NCI-H446 treated with DMSO at 0.1 percent for 48 hours (cell line): Measurements from ENCODE around the gene KRTAP19-8.

Experiments used
- DNase-seq: peaks from one replicate; lab custom pipeline; 2025; lab: John Stamatoyannopoulos, UW

The KRTAP19-8 gene

GRCh38 chr21:31038376-31038775 is at the start of gene KRTAP19-8:
TSS of gene KRTAP19-8 (minus strand) at chr21:31038476. CDS start at chr21:31038443, 33 bp downstream.
- DNase-seq: no peak

GRCh38 chr21:31087639-31088473 is 49.6 kb upstream of the KRTAP19-8 start:
- no peak for DNase-seq

GRCh38 chr21:31084689-31085088 is 46.4 kb upstream of the KRTAP19-8 start:
- no peak for DNase-seq

- no peak for DNase-seq
Observed at GRCh38 chr21:31078796-31079195, 40.5 kb upstream of the KRTAP19-8 start.

GRCh38 chr21:31078216-31078615 is 39.9 kb upstream of the KRTAP19-8 start:
- DNase-seq: no peak

- DNase-seq: no peak
Observed at GRCh38 chr21:31075848-31076247, 37.6 kb upstream of the KRTAP19-8 start.

- DNase-seq: no peak
Observed at GRCh38 chr21:31072533-31072932, 34.3 kb upstream of the KRTAP19-8 start.

GRCh38 chr21:31064803-31065202 is 26.5 kb upstream of the KRTAP19-8 start:
- no peak for DNase-seq

- no peak for DNase-seq
Observed at GRCh38 chr21:31052489-31053142, 14.3 kb upstream of the KRTAP19-8 start.

- no peak for DNase-seq
Observed at GRCh38 chr21:31050577-31051157, 12.4 kb upstream of the KRTAP19-8 start.

- peak; percentile 15 for DNase-seq
Observed at GRCh38 chr21:31045841-31046240, 7.6 kb upstream of the KRTAP19-8 start.

GRCh38 chr21:31043471-31043870 is 5.2 kb upstream of the KRTAP19-8 start:
- DNase-seq: no peak

- no peak for DNase-seq
Observed at GRCh38 chr21:31042080-31042464, 3.8 kb upstream of the KRTAP19-8 start.

GRCh38 chr21:31041295-31042079 is 3.2 kb upstream of the KRTAP19-8 start:
- no peak for DNase-seq

GRCh38 chr21:31034378-31034777 is 3.9 kb downstream of the KRTAP19-8 start:
- DNase-seq: no peak

GRCh38 chr21:31030367-31031106 is 7.7 kb downstream of the KRTAP19-8 start:
- DNase-seq: no peak

GRCh38 chr21:31023680-31024079 is 14.6 kb downstream of the KRTAP19-8 start:
- DNase-seq: no peak

- DNase-seq: no peak
Observed at GRCh38 chr21:31022306-31022705, 16.0 kb downstream of the KRTAP19-8 start.

GRCh38 chr21:31018232-31018631 is 20.0 kb downstream of the KRTAP19-8 start:
- DNase-seq: no peak

- DNase-seq: no peak
Observed at GRCh38 chr21:31014891-31015290, 23.4 kb downstream of the KRTAP19-8 start.
